Vagina (tissue), 2 donors: ENCODE results near the gene POLA1.

Experiments used
- POLR2A ChIP-seq, 2 donors: fragments of 450-650 bp; IDR thresholded peaks; one replicate each; pipeline ENCODE4 v1.6.1; 2017; ENCODE audit warnings: antibody characterized with exemption in 2 of 2, mild to moderate bottlenecking in 2 of 2, moderate library complexity in 2 of 2
- TF ChIP-seq, protein P1 (sequence below), 3 experiments: fragments of 450-650 bp in 2 of 3; fragments of 200-600 bp in 1 of 3; sonication (generic) in 1 of 3; IDR thresholded peaks; one replicate each; pipeline ENCODE4 v1.5.1; 2017 to 2019; ENCODE audit warnings: antibody characterized with exemption in 3 of 3, mild to moderate bottlenecking in 2 of 3, moderate library complexity in 2 of 3

DNA sequence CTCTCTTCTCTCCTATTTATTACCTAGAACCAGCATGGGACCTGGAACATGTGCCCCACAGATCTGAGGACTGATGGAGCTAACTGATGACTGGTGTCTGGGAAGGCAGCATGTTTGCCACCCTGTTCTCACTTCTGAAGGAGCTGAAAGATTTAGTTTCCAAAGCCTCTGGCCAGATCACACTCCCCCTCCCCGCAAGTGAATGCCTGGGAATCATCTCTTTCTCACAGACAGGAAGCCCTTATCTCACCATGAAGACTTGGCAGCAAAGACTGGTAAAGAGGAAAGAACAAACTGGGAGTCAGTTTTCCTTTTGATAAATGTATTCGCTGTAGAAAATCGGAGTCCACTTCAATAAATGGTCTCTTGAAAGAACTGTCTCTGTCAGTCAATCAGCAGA, 25.6 kb upstream of the POLA1 start:
- TF ChIP-seq POLR2A (IDR thresholded peaks at IDR 0.05), result no peak
- TF ChIP-seq, protein P1, sequence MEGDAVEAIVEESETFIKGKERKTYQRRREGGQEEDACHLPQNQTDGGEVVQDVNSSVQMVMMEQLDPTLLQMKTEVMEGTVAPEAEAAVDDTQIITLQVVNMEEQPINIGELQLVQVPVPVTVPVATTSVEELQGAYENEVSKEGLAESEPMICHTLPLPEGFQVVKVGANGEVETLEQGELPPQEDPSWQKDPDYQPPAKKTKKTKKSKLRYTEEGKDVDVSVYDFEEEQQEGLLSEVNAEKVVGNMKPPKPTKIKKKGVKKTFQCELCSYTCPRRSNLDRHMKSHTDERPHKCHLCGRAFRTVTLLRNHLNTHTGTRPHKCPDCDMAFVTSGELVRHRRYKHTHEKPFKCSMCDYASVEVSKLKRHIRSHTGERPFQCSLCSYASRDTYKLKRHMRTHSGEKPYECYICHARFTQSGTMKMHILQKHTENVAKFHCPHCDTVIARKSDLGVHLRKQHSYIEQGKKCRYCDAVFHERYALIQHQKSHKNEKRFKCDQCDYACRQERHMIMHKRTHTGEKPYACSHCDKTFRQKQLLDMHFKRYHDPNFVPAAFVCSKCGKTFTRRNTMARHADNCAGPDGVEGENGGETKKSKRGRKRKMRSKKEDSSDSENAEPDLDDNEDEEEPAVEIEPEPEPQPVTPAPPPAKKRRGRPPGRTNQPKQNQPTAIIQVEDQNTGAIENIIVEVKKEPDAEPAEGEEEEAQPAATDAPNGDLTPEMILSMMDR (IDR thresholded peaks at IDR 0.05), result no peak
